Keratinocyte (primary cell): ENCODE measurements around the gene IL4R. TPM values are rescaled to one million over a fixed set of nuclear protein-coding genes. Genes with fewer than 3 reads are reported as not detected.

Source experiments
- DNase-seq: peaks from one replicate; pipeline ENCODE4 v3.0.0-alpha.2; 2011; ENCODE audit warnings: low read depth, missing footprints, low spot score
- FAIRE-seq: peaks from 2 replicates; lab custom pipeline; 2011; peaks lifted over from hg19 to GRCh38; lab: Jason Lieb, UNC
- H2AFZ ChIP-seq: 2 replicates; pipeline ENCODE4 v1.6.0; 2012; ENCODE audit warnings: low read length, control low read depth, inconsistent platforms; ENCODE audit not compliant: control insufficient read depth
- H3K27ac ChIP-seq: 2 replicates; pipeline ENCODE4 v1.5.1; 2011; ENCODE audit warnings: low read length; ENCODE audit not compliant: control insufficient read depth, insufficient read depth
- H3K27me3 ChIP-seq: 3 replicates; pipeline ENCODE4 v1.6.0; 2011; ENCODE audit warnings: low read length; ENCODE audit not compliant: control insufficient read depth, insufficient read depth; ENCODE audit errors: extremely low read depth
- H3K36me3 ChIP-seq, 2 experiments: 2 replicates in 1 of 2; 3 replicates in 1 of 2; pipeline ENCODE4 v1.5.1; 2011; ENCODE audit warnings: low read length in 2 of 2, mild to moderate bottlenecking in 1 of 2; ENCODE audit not compliant: control insufficient read depth in 2 of 2, insufficient read depth in 2 of 2; ENCODE audit errors: extremely low read depth in 1 of 2
- H3K4me1 ChIP-seq: 3 replicates; pipeline ENCODE4 v1.5.1; 2011; ENCODE audit warnings: low read length; ENCODE audit not compliant: control insufficient read depth, insufficient read depth; ENCODE audit errors: extremely low read depth
- H3K4me2 ChIP-seq: 3 replicates; pipeline ENCODE4 v1.6.0; 2011; ENCODE audit warnings: low read depth, low read length; ENCODE audit not compliant: control insufficient read depth, insufficient read depth; ENCODE audit errors: extremely low read depth
- H3K4me3 ChIP-seq, 3 experiments: fragments of 200-600 bp in 1 of 3; sonication (generic) in 1 of 3; 2 replicates in 2 of 3; 3 replicates in 1 of 3; pipeline ENCODE4 v1.5.1; 2011 to 2016; ENCODE audit warnings: low read length in 3 of 3, mild to moderate bottlenecking in 3 of 3, control low read depth in 2 of 3, inconsistent platforms in 1 of 3, low read depth in 1 of 3, mixed read lengths in 1 of 3, mixed run types in 1 of 3, moderate library complexity in 1 of 3; ENCODE audit not compliant: control insufficient read depth in 2 of 3, insufficient read depth in 2 of 3; ENCODE audit errors: extremely low read depth in 1 of 3
- H3K79me2 ChIP-seq: 2 replicates; pipeline ENCODE4 v1.6.0; 2012; ENCODE audit warnings: low read length; ENCODE audit not compliant: control insufficient read depth, insufficient read depth
- H3K9ac ChIP-seq: 3 replicates; pipeline ENCODE4 v1.6.0; 2011; ENCODE audit warnings: low read length; ENCODE audit not compliant: control insufficient read depth, insufficient read depth; ENCODE audit errors: extremely low read depth
- H3K9me1 ChIP-seq: 3 replicates; pipeline ENCODE4 v1.6.0; 2011; ENCODE audit warnings: low read length; ENCODE audit not compliant: control insufficient read depth, insufficient read depth; ENCODE audit errors: extremely low read depth
- H3K9me3 ChIP-seq: 2 replicates; pipeline ENCODE4 v1.5.1; 2012; ENCODE audit warnings: low read depth, low read length; ENCODE audit not compliant: control insufficient read depth
- H4K20me1 ChIP-seq: 3 replicates; pipeline ENCODE4 v1.6.0; 2011; ENCODE audit warnings: low read length; ENCODE audit not compliant: control insufficient read depth, insufficient read depth; ENCODE audit errors: extremely low read depth
- CTCF ChIP-seq, 3 experiments: IDR thresholded peaks in 1 of 3; conservative IDR thresholded peaks in 1 of 3; optimal IDR thresholded peaks in 1 of 3; 2 replicates in 2 of 3; 3 replicates in 1 of 3; pipeline versions ENCODE3 to v1.5.1; 2011; ENCODE audit warnings: low read length in 3 of 3, mild to moderate bottlenecking in 3 of 3, moderate library complexity in 2 of 3, control low read depth in 1 of 3, inconsistent platforms in 1 of 3; ENCODE audit not compliant: insufficient read depth in 2 of 3; ENCODE audit errors: extremely low read depth in 1 of 3
- EZH2 ChIP-seq: IDR thresholded peaks from one replicate; pipeline ENCODE4 v1.6.1; 2012; ENCODE audit warnings: inconsistent platforms, mild to moderate bottlenecking, low read length, moderate library complexity
- dilution Hi-C: fragments of 300-500 bp; cut with MboI; formaldehyde crosslinking; loops from one replicate; pipeline ENCODE4 v1.7.0; 2020; ENCODE audit warnings: low sequenced_read_pairs; ENCODE audit not compliant: extremely low pct_ligation_motif_present
- polyA plus RNA-seq, 5 experiments: library from polyadenylated mRNA; depleted of rRNA in 3 of 5; stranded (reverse) in 3 of 5; stranded (forward) in 1 of 5; unstranded in 1 of 5; fragments of >200 nt; gene quantifications; 1 replicate in 1 of 5; 2 replicates in 3 of 5; 3 replicates in 1 of 5; pipeline versions ENCODE4 v1.2.1 to v1.2.3, GENCODE V29; 2011 to 2012; ENCODE audit warnings: missing spikeins in 2 of 5, low read depth in 1 of 5, low replicate concordance in 1 of 5

Gene IL4R
- polyA plus RNA-seq, 1 donor (not counting 4 experiments of a cell fraction or from before 2014, with no cell fraction given): 60.5 TPM

GRCh38 chr16:27344721-27345120, 30.9 kb downstream of the IL4R start:
- H2AFZ ChIP-seq: no peak overlapping the region
- dilution Hi-C loops: no loop called here
- DNase-seq: no peak
- H3K4me1 ChIP-seq: no peaks in the 10 kb centered on the region
- peaks cover 53 to 74% of the 10 kb centered on the region in 2 experiments for H3K36me3 ChIP-seq
- H3K9me1 ChIP-seq: no peaks in the 10 kb centered on the region
- H3K4me2 ChIP-seq: no peak overlapping the region
- H3K9me3 ChIP-seq: no peaks in the 10 kb centered on the region
- H4K20me1 ChIP-seq: peaks cover 3% of the 10 kb centered on the region
- H3K9ac ChIP-seq: no peak overlapping the region
- FAIRE-seq: no peak
- H3K27me3 ChIP-seq: no peaks in the 10 kb centered on the region
- TF ChIP-seq CTCF (optimal IDR thresholded peaks at IDR 0.05 in 1 of 3, IDR thresholded peaks at IDR 0.05 in 1 of 3, conservative IDR thresholded peaks at IDR 0.05 in 1 of 3; ENCODE audit: extremely low read depth in 1 of 3, insufficient read depth in 2 of 3, low read length in 3 of 3) (no peak), EZH2 (no peak)
- no peak overlapping the region for H3K4me3 ChIP-seq
- peaks cover 69% of the 10 kb centered on the region for H3K79me2 ChIP-seq
- H3K27ac ChIP-seq: no peak overlapping the region

- no peak for DNase-seq
- TF ChIP-seq CTCF (optimal IDR thresholded peaks at IDR 0.05 in 1 of 3, IDR thresholded peaks at IDR 0.05 in 1 of 3, conservative IDR thresholded peaks at IDR 0.05 in 1 of 3; ENCODE audit: extremely low read depth in 1 of 3, insufficient read depth in 2 of 3, low read length in 3 of 3) (no peak), EZH2 (no peak)
- Histone ChIP-seq H3K4me2 (no peak overlapping the region), H3K9ac (no peak overlapping the region), H3K36me3 (peaks cover 52 to 71% of the 10 kb centered on the region in 2 experiments), H3K27ac (no peak overlapping the region), H3K9me3 (no peaks in the 10 kb centered on the region), H3K4me3 (no peak overlapping the region), H3K4me1 (no peaks in the 10 kb centered on the region), H3K9me1 (no peaks in the 10 kb centered on the region), H4K20me1 (peaks cover 3% of the 10 kb centered on the region), H3K79me2 (peaks cover 65% of the 10 kb centered on the region), H2AFZ (no peak overlapping the region), H3K27me3 (no peaks in the 10 kb centered on the region)
- dilution Hi-C loops: no loop called here
- no peak for FAIRE-seq
Measured at GRCh38 chr16:27345201-27345600, 31.4 kb downstream of the IL4R start.
